ENCODE measurements around the gene ZNF33A.
"Not testable (repeated sequence)": the region's sequence is repeated elsewhere in the genome, so short reads cannot be mapped to it uniquely, and the experiment has no call there.

Gene ZNF33A

DNA sequence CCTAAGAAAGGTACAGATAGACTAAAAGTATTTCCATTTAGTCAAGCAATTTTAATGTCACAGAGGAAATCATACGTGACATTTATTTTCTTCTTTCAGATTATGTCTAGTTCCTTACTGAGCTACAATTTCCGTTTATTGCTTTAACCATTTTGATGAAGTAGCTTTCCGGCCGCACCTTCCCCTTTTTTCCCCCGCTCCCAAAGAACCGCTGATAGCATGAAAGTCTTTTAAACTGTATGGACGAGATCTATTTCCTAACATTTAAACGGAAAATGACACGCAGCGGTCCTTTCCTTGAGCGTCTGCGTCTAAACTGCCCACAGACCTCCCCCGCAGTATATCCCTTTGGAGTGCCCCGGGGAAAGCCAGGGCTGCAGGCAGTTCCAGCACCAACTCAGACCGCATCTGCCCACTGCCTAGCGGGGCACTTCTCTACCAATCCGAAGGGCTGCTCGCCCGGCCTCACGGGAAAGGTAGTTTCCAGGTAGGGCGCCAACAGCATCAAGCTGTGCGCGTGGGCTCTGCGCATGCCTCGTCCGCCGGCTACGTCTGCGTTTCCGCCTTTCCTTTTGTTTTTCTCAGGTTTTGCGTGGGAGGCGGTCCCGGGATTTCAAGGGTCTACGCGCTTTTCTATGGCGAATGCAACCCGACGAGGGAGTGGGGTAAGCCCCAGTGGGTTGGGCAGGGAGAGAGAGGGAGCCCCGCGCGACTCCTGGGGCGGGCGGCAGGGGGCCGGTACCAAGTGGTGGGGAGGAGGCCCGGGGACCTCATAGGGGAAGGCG is at the start of gene ZNF33A:
ZNF33A (plus strand) TSS at position 557 of the 785 bp plus-strand sequence. CDS start 1,667 bp downstream, outside the sequence.
- DNase-seq (ENCODE audit: low read depth in 2 of 2) = peak; percentile 80 to 86

DNA sequence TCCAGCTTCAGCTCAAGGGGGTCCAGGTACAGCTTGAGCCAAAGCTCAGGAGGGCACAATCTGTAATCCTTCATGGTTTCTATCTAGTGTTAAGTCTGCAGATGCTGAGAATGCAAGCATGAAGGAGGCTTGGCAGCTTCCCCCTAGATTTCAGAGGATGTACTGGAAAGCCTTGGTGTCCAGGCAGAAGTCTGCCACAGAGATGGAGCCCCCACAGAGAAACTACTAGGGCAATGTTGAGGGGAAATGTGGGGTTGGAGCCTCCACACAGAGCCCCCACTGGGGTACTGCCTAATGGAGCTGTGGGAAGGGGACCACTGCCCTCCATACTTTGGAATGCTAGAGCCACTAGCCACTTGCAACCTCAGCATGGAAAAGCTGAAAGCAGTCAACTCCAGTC is 45.5 kb upstream of the ZNF33A start:
- no peak for DNase-seq (ENCODE audit: low read depth in 2 of 2)

DNA sequence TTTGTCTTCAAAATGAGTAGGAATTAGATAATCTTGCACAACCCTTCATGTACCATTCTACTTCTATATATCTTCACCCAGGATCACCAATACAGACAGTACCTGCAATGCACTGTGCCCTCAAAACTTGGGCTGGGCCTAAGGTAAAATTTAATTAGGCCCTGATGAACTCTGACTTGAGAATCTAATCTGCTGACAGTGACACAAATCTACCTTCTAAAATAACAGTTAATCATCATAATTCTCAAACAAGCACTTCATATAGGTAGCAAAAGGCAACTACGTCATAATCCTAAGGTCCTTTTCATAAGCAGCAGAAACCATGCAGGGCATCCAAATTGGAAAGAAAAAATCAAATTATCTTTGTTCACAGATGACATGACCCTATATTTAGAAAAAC is 38.1 kb upstream of the ZNF33A start:
- DNase-seq (ENCODE audit: low read depth in 2 of 2) = no peak

DNA sequence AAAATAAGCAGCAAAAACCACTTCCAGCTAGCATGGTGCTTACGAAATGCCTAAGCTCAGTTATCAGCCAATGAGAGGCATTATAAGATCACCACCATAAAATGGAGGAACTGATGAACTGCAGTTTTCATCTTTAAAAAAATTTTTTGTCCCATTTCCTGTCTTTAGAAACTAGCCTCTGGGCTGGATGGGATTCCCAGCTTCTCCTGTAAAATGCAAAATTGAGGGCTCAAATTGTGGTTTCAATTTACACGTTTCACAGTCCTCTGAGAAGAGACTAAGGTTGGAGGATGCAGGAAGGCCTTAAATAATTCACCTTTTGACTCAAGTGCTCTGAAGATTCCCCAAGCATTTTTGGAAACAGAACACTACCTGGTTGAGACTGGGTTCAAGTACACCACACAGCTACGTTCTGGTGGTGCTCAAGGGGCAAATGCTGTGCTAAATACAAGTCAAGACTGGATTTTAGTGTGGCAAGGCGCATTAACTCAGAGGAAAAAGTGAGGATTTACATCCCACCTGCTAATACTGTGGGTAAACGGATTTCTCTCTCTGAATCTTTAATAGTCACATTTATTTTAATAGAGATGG is 35.0 kb upstream of the ZNF33A start:
- no peak for DNase-seq (ENCODE audit: low read depth in 2 of 2)

DNA sequence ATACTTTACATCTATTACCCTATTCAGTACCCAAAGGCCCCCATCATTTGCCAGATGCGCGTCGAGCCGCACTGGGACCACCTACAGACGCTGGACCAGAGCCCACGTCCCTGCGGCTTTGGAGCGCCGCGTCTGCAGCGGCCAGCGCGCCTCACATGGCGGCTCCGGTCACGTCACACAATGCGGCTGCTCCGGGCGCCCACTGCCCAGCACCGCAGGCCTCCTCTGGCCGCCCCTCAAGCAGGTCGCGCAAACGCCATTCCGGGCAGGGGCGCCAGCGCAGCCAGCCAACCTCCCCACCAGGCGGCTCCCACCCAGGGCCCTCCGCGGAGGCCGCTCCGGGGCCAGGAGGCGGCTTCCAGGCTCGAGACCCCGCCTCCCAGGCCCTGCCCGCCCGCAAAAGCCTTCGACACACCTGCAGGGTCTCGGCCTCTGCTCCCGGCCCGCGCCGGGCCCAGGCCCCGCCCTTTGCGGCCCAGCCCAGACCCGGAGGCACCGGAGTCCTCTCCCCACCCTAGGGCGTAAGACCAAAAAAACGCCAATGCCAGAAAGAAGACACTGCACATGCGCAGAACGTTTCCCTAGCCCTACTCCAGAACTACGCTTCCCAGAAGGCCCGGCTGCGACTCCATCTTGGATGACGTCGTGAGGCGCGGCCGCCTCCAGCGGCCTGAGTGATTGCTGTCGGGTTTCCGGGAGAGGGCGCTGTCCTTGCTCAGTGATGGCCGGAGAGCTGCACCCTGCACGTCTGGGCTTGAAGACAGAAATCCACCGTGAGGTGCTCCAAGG is 34.2 kb upstream of the ZNF33A start, which contains the start of gene ZNF25:
ZNF25 (minus strand) TSS at position 557 of the 789 bp plus-strand sequence. CDS start 4,925 bp downstream, outside the sequence.
- DNase-seq (ENCODE audit: low read depth in 2 of 2) = peak; percentile 93 to 96

DNA sequence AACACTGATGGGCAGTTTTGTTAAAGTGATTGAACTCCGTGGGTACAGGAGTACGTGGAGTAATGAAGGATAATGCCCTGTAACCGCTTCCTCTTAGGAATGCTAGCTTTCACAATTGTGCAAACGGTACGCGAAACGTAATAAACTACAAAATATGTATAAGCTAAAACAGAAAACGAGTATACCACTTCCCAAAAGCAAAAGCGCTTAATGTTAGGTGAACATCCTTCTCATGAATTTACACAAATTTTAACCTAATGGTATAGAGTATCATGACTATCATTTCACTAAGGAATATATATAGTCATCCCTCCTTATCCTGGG is 33.6 kb upstream of the ZNF33A start:
- DNase-seq (ENCODE audit: low read depth in 2 of 2) = no peak

DNA sequence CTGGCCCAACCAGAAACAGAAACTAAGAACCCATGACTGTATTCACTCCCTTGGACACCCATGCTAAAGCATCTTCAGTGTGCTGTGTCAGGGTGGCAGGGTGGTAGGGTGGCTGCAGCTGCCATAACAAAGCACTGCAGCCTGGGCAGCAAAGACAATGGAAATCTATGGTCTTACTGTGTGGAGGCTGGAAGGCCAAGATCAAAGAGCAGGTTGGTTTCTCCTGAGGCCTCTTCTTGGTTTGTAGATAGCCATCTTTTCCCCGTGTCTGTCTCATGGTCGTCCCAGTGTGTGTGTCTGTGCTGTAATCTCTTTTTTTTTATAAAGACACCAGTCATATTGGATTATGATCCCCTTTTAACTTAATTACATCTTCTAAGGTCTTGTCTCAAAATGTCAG is 18.8 kb upstream of the ZNF33A start:
- no peak for DNase-seq (ENCODE audit: low read depth in 2 of 2)

DNA sequence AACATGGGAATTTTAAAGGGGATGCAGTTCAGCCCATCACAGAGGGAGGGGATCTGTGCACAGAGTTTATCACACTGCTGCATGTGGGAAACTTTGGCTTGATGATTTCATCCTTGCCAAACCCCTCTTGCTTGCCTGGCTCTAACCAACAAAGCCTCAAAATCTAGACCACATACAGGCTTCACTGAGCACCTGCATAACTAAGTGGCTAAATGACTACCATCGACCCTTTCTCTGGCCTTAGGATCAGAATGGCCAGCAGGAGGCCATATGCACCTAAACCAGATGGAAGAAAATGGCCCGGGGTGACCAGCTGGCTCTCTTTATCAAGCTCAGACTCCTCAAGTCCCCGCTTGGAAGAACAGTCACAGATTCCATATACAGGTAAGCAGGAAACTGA is 18.4 kb upstream of the ZNF33A start:
- DNase-seq (ENCODE audit: low read depth in 2 of 2) = no peak

DNA sequence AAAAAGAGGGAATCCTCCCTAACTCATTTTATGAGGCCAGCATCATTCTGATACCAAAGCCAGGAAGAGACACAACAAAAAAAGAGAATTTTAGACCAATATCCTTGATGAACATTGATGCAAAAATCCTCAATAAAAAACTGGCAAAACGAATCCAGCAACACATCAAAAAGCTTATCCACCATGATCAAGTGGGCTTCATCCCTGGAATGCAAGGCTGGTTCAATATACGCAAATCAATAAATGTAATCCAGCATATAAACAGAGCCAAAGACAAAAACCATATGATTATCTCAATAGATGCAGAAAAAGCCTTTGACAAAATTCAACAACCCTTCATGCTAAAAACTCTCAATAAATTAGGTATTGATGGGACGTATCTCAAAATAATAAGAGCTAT is 11.6 kb upstream of the ZNF33A start:
- DNase-seq (ENCODE audit: low read depth in 2 of 2) = not testable (repeated sequence)

DNA sequence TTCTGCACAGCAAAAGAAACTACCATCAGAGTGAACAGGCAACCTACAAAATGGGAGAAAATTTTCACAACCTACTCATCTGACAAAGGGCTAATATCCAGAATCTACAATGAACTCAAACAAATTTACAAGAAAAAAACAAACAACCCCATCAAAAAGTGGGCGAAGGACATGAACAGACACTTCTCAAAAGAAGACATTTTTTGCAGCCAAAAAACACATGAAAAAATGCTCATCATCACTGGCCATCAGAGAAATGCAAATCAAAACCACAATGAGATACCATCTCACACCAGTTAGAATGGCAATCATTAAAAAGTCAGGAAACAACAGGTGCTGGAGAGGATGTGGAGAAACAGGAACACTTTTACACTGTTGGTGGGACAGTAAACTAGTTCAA is 10.0 kb upstream of the ZNF33A start:
- DNase-seq (ENCODE audit: low read depth in 2 of 2) = not testable (repeated sequence)

DNA sequence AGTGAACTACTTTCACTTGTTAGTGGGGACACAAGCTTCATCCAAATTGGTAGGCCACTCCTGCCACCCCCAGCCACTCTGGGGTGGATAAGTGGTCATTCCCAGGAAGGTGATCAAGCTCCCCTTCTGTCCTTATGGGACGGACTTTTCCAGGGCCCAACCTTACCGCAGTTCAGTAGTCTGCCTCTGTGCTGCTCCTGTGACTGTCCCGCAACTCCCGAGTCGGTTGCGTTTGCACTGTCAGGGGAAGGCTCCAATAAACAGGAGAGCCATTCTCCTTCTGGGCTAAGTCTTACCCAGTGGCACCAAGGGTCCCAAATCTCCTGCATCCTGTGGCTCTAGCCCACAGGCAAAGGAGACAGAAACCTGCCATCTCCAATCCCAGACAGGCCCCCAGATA is 7.4 kb upstream of the ZNF33A start:
- DNase-seq (ENCODE audit: low read depth in 2 of 2) = no peak

DNA sequence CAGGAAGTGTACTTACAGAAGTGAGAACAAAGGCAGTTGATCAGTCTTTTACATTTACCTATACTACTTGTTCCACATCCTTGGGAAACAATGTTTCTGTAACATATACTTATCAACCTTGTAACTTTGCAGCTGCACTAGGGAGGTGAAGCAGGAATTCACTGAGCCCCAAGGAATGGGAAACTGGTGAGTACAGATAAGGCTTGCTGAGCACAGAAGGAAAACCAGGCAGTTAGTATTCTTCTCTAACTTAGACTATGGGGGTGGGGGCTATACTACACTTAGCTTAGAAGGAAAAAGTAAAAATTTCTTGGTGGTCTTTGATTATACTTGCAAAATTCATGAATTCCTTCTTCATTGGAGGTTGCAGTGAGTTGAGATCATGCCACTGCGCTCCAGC is 6.9 kb upstream of the ZNF33A start:
- DNase-seq (ENCODE audit: low read depth in 2 of 2) = no peak

DNA sequence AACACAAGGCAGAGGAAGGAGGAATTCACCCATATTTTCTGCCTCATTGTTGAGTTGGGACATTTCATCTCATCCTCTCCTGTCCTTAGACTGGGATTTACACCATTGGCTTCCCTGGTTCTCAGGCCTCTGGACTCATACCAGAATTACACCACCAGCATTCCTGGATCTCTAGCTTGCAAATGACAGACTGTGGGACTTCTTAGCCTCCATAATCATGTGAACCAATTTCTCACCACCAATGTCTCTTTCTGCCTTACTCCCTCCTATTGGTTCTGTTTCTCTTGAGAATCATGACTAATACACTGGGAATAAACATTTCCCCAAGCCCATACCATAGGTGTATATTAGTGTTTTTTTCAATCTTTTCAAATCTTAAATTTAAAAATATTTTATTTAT is 2.9 kb upstream of the ZNF33A start:
- no peak for DNase-seq (ENCODE audit: low read depth in 2 of 2)

DNA sequence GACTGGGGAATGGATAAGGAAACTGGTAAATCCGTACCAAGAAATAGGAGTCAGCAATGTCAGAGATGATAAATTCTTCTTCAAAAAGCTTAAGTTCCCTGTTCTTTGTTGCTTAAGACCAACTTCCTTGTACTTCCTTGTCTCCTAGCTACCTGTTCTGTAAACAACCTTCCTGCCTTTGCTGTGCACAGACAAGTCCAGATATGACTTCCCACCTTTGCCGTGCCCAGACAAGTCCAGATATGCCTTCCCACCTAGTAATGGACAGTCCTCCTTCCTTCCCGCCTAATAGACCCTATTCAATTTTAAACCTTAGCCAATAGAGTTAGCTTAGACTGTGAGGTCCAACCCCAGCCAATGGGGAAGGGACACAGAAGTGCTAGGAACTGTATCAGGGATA is 2.5 kb upstream of the ZNF33A start:
- no peak for DNase-seq (ENCODE audit: low read depth in 2 of 2)

DNA sequence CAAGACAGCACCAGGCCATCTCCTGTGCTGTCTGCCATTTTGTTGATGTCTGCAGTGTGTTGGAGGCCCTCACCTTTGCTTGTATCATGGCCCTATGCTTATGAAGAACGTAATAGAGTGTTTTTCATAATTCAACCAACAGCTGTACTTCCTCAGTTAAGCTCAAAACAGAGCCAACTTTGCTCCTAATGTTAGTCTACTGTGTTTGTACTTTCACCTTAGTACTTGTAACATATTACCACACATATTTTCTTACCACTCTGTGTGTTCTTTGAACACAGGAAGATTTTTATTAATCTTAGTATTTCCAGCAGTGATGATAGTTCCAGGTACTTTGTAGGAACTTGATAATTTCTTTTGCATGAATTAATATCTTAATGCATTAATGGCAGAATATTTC is 5.9 kb downstream of the ZNF33A start:
- no peak for DNase-seq (ENCODE audit: low read depth in 2 of 2)

DNA sequence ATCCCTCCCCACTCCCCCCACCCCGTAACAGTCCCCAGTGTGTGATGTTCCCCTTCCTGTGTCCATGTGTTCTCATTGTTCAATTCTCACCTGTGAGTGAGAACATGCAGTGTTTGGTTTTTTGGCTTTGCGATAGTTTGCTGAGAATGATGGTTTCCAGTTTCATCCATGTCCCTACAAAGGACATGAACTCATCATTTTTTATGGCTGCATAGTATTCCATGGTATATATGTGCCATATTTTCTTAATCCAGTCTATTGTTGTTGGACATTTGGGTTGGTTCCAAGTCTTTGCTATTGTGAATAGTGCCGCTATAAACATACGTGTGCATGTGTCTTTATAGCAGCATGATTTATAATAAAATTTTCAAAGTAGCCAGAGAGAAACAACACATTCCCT is 8.6 kb downstream of the ZNF33A start:
- not testable (repeated sequence) for DNase-seq (ENCODE audit: low read depth in 2 of 2)

DNA sequence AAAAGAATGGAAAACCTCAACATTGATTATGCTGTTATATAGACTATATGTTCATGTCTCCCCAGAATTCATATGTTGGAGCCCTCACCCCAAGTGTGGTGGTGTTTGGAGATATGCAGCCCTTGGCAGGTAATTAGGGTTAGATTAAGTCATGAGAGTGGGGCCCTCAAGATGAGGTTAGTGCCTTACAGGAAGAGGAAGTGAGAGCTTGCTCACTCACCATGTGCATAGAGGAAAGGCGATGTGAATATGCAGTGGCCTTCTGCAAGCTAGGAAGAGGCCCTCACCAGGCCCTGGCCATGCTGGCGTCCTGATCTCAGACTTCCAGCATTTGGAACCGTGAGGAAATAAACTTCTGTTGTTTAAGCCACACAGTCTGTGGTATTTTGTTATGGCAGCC is 14.8 kb downstream of the ZNF33A start:
- no peak for DNase-seq (ENCODE audit: low read depth in 2 of 2)

DNA sequence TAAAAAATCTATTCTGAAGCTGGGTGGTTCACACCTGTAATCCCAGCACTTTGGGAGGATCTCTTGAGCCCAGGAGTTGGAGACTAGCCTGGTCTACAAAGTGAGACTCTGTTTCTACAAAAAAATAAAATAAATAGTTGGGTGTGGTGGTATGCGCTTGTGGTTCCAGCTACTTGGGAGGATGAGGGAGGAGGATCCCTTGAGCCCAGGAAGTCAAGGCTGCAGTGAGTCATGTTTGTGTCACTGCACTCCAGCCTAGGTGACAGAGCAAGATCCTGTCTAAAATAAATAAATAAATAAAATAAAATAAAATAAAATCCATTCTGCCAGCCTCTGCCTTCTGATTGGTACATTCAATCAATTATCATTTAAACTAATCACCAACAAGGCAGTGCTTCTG is 17.5 kb downstream of the ZNF33A start:
- no peak for DNase-seq (ENCODE audit: low read depth in 2 of 2)

DNA sequence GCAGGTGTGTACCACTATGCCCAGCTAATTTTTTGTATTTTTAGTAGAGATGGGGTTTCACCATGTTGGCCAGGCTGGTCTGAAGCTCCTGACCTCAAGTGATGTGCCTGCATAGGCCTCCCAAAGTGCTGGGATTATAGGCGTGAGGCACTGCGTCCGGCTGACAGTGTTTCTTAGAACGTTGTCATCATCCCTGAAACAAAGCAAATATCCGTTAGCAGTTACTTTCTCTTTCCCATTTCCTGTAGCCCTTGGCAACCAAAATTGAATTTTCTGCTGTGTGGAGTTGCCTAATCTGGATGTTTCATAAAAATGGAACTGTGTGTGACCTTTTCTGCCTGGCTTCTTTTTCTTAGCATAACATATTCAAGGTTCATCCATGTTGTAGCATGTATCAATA is 22.4 kb downstream of the ZNF33A start:
- no peak for DNase-seq (ENCODE audit: low read depth in 2 of 2)

DNA sequence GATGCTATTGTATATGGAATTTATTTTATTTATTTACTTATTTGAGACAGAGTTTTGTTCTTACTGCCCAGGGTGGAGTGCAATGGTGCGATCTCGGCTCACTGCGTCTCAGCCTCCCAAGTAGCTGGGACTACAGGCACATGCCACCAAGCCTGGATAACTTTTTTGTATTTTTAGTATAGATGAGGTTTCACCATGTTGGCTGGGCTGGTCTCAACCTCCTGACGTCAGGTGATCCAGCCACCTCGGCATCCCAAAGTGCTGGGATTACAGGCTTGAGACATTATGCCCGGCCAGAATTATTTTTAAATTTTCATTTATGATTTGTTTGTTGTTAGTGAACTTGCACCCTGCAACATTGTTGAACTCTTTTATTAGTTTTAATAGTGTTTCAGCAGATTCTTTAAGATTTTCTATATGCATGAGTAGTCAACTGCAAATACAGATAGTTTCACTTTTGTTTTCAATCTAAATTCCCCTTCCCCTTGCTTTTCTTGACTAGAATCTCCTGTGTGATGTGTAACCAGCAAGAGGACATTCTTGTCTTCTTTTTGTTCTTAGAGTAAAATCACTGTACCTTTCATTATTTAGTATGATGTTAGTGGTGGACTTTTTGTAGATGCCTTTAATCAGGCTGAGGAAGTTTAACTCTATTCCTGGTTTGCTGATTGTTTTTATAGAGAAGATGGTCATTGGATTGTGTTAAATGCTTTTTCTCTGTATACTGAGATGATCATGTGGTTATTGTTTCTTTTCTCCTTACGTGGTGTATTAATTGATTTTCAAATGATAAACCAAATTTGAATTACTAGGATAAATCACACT is 27.8 kb downstream of the ZNF33A start:
- DNase-seq (ENCODE audit: low read depth in 2 of 2) = no peak

DNA sequence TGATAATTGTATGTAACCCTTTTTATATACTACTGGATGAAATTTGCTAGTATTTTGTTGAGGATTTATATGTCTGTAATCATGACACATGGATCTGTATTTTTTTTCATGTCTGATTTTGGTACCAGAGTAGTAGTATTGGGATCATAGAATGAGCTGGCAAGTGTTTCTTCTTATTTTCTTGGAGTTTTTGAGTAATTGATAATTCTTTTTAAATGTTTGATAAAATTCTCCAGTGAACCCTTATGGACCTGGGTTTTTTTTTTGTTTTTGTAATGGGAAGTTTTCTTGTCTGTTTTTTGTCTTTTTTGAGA is 28.4 kb downstream of the ZNF33A start:
- DNase-seq (ENCODE audit: low read depth in 2 of 2) = no peak

DNA sequence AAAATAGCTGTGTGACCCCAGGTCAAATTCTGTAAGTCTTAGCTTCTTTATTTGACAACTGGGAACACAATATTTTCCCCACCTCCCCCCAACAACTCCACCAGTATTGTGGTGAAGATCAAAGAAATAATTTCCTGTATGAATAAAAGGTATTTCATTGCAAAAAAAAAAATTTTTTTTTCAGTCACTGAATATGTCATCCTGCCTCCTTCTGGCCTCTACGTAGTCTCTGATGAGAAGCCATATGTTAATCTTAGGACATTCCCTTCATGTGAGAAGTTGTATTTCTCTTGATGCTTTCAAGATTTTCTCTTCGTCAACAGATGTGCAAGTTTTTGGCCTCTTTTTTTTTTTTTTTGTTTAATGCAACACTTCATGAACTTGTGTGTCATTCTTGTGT is 33.0 kb downstream of the ZNF33A start:
- no peak for DNase-seq (ENCODE audit: low read depth in 2 of 2)

Measured in stimulated activated CD8-positive, alpha-beta memory T cell treated with anti-CD3 and anti-CD28 coated beads, Interleukin-15, amount 100 ng/mL, for 4 hours (primary cell).